ENCODE data around the gene UBE2V1.

DNA sequence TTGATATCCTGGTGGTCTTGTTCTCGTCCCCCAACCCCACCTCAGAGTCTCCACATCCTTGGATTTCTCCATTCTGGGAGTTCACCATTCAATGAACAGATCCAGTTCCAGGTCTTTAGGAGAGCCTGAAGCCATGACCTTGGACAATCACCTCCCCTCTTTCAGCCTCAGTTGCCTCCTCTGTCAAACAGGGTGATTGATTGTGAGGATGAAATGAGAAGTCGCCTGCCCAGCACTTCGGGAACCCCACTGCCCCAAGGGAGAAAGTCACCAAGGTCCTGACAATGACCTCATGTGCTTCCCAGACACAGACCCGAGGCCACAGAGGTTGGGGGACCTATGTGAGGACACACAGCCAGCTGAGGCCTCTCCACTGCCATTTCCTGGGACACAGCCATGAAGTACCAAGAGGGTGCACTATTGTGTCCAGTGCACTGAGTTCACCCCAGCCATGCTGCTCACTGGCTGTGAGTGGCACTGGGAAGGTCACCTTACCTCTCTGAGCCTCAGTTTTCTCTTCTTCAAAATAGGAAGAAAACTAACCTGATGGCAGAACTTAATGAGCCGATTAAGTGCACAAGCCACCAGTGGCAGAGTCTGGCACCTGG, 68.5 kb downstream of the UBE2V1 start:
- TF ChIP-seq FOSL2 (IDR thresholded peaks at IDR 0.05) = no peak
- TF ChIP-seq FOSL2 (CRISPR knock-in tag; IDR thresholded peaks at IDR 0.05) = no peak
- TF ChIP-seq EP300 (IDR thresholded peaks at IDR 0.05) = no peak
- TF ChIP-seq CTCF (IDR thresholded peaks at IDR 0.05) = no peak
- TF ChIP-seq ZFP36 (IDR thresholded peaks at IDR 0.05; ENCODE audit: borderline replicate concordance, partially characterized antibody) = no peak
